Spinal cord (tissue), 10 donors: ENCODE results near the gene FRMD4A. TPM values are rescaled to one million over a fixed set of nuclear protein-coding genes. Genes with fewer than 3 reads are reported as not detected.
"Not testable (repeated sequence)": the region's sequence is repeated elsewhere in the genome, so short reads cannot be mapped to it uniquely, and the experiment has no call there.

Experiments used
- DNase-seq, 6 donors: peaks; one replicate each; pipeline versions ENCODE4 v3.0.0 to v3.0.0-alpha.2; 2013 to 2015; ENCODE audit warnings: low spot score in 6 of 6, low read depth in 4 of 6
- H3K27ac ChIP-seq: one replicate; pipeline ENCODE4 v1.5.1; 2013; ENCODE audit warnings: low read depth, low read length, control low read depth
- H3K27me3 ChIP-seq: one replicate; pipeline ENCODE4 v1.6.1; 2013; ENCODE audit warnings: low read length; ENCODE audit not compliant: control insufficient read depth, insufficient read depth
- H3K36me3 ChIP-seq: one replicate; pipeline ENCODE4 v1.6.1; 2013; ENCODE audit warnings: low read length; ENCODE audit not compliant: control insufficient read depth, insufficient read depth
- H3K4me1 ChIP-seq: one replicate; pipeline ENCODE4 v1.6.1; 2013; ENCODE audit warnings: low read length; ENCODE audit not compliant: control insufficient read depth, insufficient read depth
- H3K4me3 ChIP-seq: one replicate; pipeline ENCODE4 v1.5.1; 2013; ENCODE audit warnings: low read depth, low read length, control low read depth
- H3K9me3 ChIP-seq: one replicate; pipeline ENCODE4 v1.6.1; 2013; ENCODE audit warnings: low read length; ENCODE audit not compliant: control insufficient read depth, insufficient read depth
- WGBS: methylation state at CpG from one replicate; pipeline ENCODE4 v1.1.5; 2013; ENCODE audit warnings: missing lambda C conversion rate; ENCODE audit not compliant: insufficient coverage; 5-methylcytosine and 5-hydroxymethylcytosine counted together
- polyA plus RNA-seq, 2 donors: library from polyadenylated mRNA; unstranded; fragments of 120-200 nt; gene quantifications; one replicate each; pipeline ENCODE4 v1.2.1, GENCODE V29; 2013; ENCODE audit not compliant: insufficient read length in 2 of 2
- total RNA-seq, 2 donors: library from RNA; depleted of rRNA in 1 of 2; stranded (reverse); fragments of 120-200 nt in 1 of 2; fragments of >200 nt in 1 of 2; gene quantifications; one replicate each; pipeline versions ENCODE4 v1.2.3 to v1.2.4, GENCODE V29; 2013 to 2014
- donor health status: healthy.

Gene FRMD4A
- total and polyA plus RNA-seq, 4 donors: 75.4 to 97.8 (median 91.8) TPM

DNA sequence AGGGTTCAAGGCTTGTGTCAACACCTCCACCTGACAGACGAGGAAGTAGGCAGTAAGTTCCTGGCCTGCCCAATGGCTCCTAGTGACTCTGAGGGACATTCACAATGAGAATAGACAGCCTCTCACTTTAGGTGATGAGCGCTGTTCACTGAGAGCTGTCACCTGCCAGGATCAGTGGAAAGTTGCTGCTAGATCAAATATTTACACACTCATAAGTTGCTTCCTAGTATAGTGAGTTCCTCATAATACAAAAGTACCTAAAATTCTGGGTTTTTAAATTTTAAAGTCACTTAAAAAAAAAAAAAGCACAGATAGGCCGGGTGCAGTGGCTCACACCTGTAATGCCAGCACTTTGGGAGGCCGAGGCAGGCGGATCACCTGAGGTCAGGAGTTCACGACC lies 423.2 kb downstream of the FRMD4A start:
- no peaks in the 10 kb centered on the region for H3K36me3 ChIP-seq
- H3K27ac ChIP-seq: no peak overlapping the region
- no peak for DNase-seq
- no peaks in the 10 kb centered on the region for H3K27me3 ChIP-seq
- WGBS: 85% methylated on average over 2 of the region's 6 CpGs
- no peak overlapping the region for H3K4me3 ChIP-seq
- no peaks in the 10 kb centered on the region for H3K9me3 ChIP-seq
- H3K4me1 ChIP-seq: no peaks in the 10 kb centered on the region

GRCh38 chr10:13905281-13905680 lies 425.4 kb downstream of the FRMD4A start:
- no CpG with 5 or more reads among the region's 1 CpG for WGBS
- no peaks in the 10 kb centered on the region for H3K36me3 ChIP-seq
- no peak for DNase-seq
- H3K27ac ChIP-seq: no peak overlapping the region
- H3K9me3 ChIP-seq: no peaks in the 10 kb centered on the region
- no peak overlapping the region for H3K4me3 ChIP-seq
- H3K27me3 ChIP-seq: no peaks in the 10 kb centered on the region
- no peaks in the 10 kb centered on the region for H3K4me1 ChIP-seq

- H3K27ac ChIP-seq: no peak overlapping the region
- H3K4me1 ChIP-seq: no peaks in the 10 kb centered on the region
- 55% methylated on average over 14 of the region's 16 CpGs for WGBS
- no peaks in the 10 kb centered on the region for H3K9me3 ChIP-seq
- peak in 1 of 6 donors; percentile 52 for DNase-seq
- no peaks in the 10 kb centered on the region for H3K27me3 ChIP-seq
- no peak overlapping the region for H3K4me3 ChIP-seq
- no peaks in the 10 kb centered on the region for H3K36me3 ChIP-seq
Measured at GRCh38 chr10:13904064-13904463, 426.7 kb downstream of the FRMD4A start.

- H3K4me3 ChIP-seq: no peak overlapping the region
- H3K27me3 ChIP-seq: no peaks in the 10 kb centered on the region
- WGBS: 95% methylated on average over 3 of the region's 6 CpGs
- no peaks in the 10 kb centered on the region for H3K9me3 ChIP-seq
- DNase-seq: no peak
- H3K36me3 ChIP-seq: no peaks in the 10 kb centered on the region
- H3K4me1 ChIP-seq: no peaks in the 10 kb centered on the region
- H3K27ac ChIP-seq: no peak overlapping the region
Measured at GRCh38 chr10:13902868-13903587, 427.7 kb downstream of the FRMD4A start.

- Histone ChIP-seq H3K27me3 (no peaks in the 10 kb centered on the region), H3K9me3 (no peaks in the 10 kb centered on the region), H3K27ac (no peak overlapping the region), H3K36me3 (no peaks in the 10 kb centered on the region), H3K4me3 (no peak overlapping the region), H3K4me1 (no peaks in the 10 kb centered on the region)
- no peak for DNase-seq
- no CpG with 5 or more reads among the region's 3 CpGs for WGBS
Measured at GRCh38 chr10:13899941-13900340, 430.8 kb downstream of the FRMD4A start.

DNA sequence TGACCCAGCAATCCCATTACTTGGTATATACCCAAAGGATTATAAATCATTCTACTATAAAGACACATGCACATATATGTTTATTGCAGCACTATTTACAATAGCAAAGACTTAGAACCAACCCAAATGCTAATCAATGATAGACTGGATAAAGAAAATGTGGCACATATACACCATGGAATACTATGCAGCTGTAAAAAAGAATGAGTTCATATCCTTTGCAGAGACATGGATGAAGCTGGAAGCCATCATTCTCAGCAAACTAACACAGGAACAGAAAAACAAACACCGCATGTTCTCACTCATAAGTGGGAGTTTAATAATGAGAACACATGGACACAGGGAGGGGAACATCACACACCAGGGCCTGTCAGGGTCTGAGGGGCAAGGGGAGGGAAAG lies 434.6 kb downstream of the FRMD4A start:
- DNase-seq, H3K27me3 ChIP-seq, H3K4me1 ChIP-seq, H3K27ac ChIP-seq, H3K4me3 ChIP-seq, H3K9me3 ChIP-seq, H3K36me3 ChIP-seq: not testable (repeated sequence)
- no CpG with 5 or more reads among the region's 1 CpG for WGBS

DNA sequence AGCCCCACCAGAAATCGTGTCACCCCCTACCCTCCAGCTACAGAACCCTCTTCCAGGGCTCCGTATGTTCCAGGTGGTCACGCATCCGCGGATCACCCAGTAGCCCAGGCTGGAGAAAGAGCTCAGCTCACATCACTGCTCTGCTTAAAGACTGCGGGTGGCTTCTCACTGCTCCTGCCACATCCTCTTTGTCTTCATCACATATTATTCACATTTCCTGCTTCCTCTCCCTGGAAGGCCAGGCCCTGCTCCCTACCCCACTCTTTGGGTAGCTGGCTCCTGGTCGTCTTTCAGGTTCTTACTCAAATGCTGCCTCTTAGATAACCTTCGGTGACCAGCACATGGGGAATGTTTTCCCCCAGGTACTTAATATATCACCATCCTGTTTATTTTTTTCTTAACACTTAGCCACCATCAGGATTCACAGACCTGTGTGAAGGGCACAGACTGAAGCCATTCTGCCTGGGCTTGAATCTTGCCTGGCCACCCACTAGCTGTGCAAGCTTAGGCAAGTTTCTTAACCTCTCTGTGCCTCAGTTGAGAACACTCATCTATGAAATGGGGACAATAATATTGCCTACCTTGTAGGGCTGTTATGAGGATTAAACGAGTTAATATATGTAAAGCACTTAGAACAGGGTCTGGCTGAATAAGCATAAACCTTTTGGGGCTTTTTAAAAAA lies 436.2 kb downstream of the FRMD4A start:
- no peak overlapping the region for H3K4me3 ChIP-seq
- H3K36me3 ChIP-seq: no peaks in the 10 kb centered on the region
- H3K4me1 ChIP-seq: peaks cover 17% of the 10 kb centered on the region
- no peak for DNase-seq
- H3K27ac ChIP-seq: no peak overlapping the region
- no peaks in the 10 kb centered on the region for H3K27me3 ChIP-seq
- no peaks in the 10 kb centered on the region for H3K9me3 ChIP-seq
- 79% methylated on average over 7 of the region's 9 CpGs for WGBS

DNA sequence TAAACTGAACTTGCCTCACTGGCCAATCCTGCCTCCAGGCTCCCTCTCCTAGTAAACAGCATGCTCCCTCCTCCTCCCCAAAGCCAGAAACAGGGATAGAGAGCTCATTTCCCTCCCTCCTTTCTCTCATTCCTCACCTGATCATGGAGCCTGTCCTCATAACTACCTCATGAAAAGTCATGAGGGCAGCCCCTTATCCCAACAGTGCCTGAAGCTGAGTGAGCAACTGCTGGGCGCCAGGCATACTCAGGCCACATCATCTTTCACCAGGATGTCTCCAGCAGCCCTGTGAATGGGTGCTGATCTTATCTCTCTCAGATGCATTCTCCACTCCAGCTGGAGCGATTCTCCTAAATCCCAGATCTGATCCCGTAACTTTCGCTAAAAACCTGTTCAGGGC lies 436.8 kb downstream of the FRMD4A start:
- H3K4me3 ChIP-seq: no peak overlapping the region
- no peak overlapping the region for H3K27ac ChIP-seq
- H3K9me3 ChIP-seq: no peaks in the 10 kb centered on the region
- H3K36me3 ChIP-seq: no peaks in the 10 kb centered on the region
- no peak for DNase-seq
- peaks cover 17% of the 10 kb centered on the region for H3K4me1 ChIP-seq
- 98% methylated on average over 4 of the region's 4 CpGs for WGBS
- no peaks in the 10 kb centered on the region for H3K27me3 ChIP-seq

DNA sequence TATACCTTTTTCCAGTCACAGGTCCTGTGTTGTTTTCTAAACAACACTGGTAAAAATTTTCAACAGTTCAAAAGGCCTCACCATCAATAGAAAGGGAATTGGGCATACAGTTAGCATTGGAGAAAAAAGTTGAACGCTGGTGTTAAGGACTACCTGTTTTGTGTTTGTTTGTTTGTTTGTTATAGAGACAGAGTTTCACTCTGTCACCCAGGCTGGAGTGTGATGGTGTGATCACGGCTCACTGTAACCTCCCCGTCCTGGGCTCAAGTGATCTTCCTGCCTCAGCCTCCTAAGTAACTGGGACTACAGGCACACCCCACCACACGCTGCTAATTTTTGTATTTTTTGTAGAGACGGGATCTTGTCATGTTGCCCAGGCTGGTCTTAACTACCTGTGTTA lies 437.9 kb downstream of the FRMD4A start:
- 100% methylated on average over 1 of the region's 5 CpGs for WGBS
- DNase-seq: no peak
- H3K9me3 ChIP-seq: no peaks in the 10 kb centered on the region
- no peak overlapping the region for H3K27ac ChIP-seq
- H3K36me3 ChIP-seq: no peaks in the 10 kb centered on the region
- peaks cover 17% of the 10 kb centered on the region for H3K4me1 ChIP-seq
- no peak overlapping the region for H3K4me3 ChIP-seq
- H3K27me3 ChIP-seq: no peaks in the 10 kb centered on the region

DNA sequence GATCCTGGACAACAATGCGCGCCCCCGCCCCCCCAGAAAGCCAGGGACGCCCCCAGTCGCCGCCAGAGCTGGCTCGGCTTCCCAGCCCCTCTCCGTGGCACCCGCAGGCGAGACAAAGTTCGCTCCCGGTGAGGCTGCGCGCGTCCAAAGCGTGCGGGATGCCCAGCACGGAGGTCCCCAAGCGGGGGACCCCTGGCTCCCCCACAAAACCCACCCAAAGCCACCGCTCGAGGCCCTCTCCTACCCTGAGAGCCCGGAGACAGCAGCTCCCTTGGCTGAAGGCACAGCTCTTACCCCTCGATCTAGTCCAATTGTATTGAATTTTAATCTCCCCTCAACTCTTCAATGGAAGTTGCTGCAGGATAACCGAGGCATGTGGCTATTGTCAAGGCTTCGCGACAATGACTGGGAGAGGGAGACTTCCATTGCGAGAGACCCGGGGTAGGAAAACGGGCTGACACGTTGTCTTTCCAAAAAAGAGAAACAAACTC lies 438.7 kb downstream of the FRMD4A start:
- Histone ChIP-seq H3K36me3 (no peaks in the 10 kb centered on the region), H3K9me3 (no peaks in the 10 kb centered on the region)

More for the DNA sequence above, 438.7 kb downstream of the FRMD4A start:
- peak in 2 of 6 donors; percentile 55 to 74 for DNase-seq
- H3K27ac ChIP-seq: peak overlapping the region; percentile 71
- H3K4me3 ChIP-seq: peak overlapping the region; percentile 54
- 0% methylated on average over 21 of the region's 30 CpGs for WGBS
- no peaks in the 10 kb centered on the region for H3K27me3 ChIP-seq
- H3K4me1 ChIP-seq: peaks cover 17% of the 10 kb centered on the region
